Measurements from ENCODE around the gene PLCH1.

DNA sequence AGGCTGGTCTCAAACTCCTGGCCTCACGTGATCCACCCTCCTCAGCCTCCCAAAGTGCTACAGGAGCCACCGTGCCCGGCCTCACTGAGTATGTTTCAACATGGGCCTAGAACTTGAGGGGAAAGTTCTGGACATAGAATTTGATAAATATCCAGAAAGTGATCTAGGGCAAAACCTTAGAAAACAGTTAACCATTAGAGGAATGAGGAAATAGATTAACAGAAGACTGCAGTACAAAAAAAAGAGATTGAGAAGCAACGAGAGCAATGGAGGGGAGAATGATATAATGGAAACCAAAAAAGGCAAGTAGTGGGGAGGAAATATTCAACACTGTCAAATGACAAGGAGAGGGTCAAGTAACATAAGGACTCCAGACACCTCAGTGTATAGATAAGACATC, 191.5 kb downstream of the PLCH1 start:
- TF ChIP-seq, protein P1, sequence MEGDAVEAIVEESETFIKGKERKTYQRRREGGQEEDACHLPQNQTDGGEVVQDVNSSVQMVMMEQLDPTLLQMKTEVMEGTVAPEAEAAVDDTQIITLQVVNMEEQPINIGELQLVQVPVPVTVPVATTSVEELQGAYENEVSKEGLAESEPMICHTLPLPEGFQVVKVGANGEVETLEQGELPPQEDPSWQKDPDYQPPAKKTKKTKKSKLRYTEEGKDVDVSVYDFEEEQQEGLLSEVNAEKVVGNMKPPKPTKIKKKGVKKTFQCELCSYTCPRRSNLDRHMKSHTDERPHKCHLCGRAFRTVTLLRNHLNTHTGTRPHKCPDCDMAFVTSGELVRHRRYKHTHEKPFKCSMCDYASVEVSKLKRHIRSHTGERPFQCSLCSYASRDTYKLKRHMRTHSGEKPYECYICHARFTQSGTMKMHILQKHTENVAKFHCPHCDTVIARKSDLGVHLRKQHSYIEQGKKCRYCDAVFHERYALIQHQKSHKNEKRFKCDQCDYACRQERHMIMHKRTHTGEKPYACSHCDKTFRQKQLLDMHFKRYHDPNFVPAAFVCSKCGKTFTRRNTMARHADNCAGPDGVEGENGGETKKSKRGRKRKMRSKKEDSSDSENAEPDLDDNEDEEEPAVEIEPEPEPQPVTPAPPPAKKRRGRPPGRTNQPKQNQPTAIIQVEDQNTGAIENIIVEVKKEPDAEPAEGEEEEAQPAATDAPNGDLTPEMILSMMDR (IDR thresholded peaks at IDR 0.05) = no peak
- no peak for TF ChIP-seq EZH2 (IDR thresholded peaks at IDR 0.05)

Data from neural progenitor cell (in vitro differentiated cells).